ENCODE measurements around the gene FBXO34.
A peak's percentile ranks its signal among the peaks of the same experiment; 100 is the strongest.

FBXO34 gene

GRCh38 chr14:55387121-55387520, 115.9 kb downstream of the FBXO34 start (continued):
- no peak for TF ChIP-seq CSDC2 (CRISPR knock-in tag; IDR thresholded peaks at IDR 0.05)
- no peak for TF ChIP-seq ESRRG (CRISPR knock-in tag; IDR thresholded peaks at IDR 0.05)
- TF ChIP-seq TOX (CRISPR knock-in tag; IDR thresholded peaks at IDR 0.05; ENCODE audit: borderline replicate concordance), result no peak
- TF ChIP-seq GLIS3 (CRISPR knock-in tag; IDR thresholded peaks at IDR 0.05), result no peak
- no peak for TF ChIP-seq ZC3H10 (CRISPR knock-in tag; IDR thresholded peaks at IDR 0.05)
- TF ChIP-seq BACH2 (CRISPR knock-in tag; IDR thresholded peaks at IDR 0.05; ENCODE audit: borderline replicate concordance), result no peak

GRCh38 chr14:55388160-55388559, 116.9 kb downstream of the FBXO34 start:
- peak; percentile 73 for ATAC-seq
- TF ChIP-seq TOX (CRISPR knock-in tag; IDR thresholded peaks at IDR 0.05; ENCODE audit: borderline replicate concordance), result peak; percentile 67; the same call in 1 of the 2 replicates
- TF ChIP-seq SNAI2 (CRISPR knock-in tag; IDR thresholded peaks at IDR 0.05), result no peak
- no peak for TF ChIP-seq ZNF565 (CRISPR knock-in tag; conservative IDR thresholded peaks at IDR 0.05; ENCODE audit: low read depth)
- TF ChIP-seq PPARA (CRISPR knock-in tag; IDR thresholded peaks at IDR 0.05; ENCODE audit: borderline replicate concordance), result no peak
- 0 out of 2 replicates have a peak, but pooled peaks have one; percentile 43 for TF ChIP-seq ZC3H10 (CRISPR knock-in tag; IDR thresholded peaks at IDR 0.05)
- no peak for TF ChIP-seq ZNF70 (CRISPR knock-in tag; IDR thresholded peaks at IDR 0.05)

- no peak for TF ChIP-seq CSDC2 (CRISPR knock-in tag; IDR thresholded peaks at IDR 0.05)
- no peak for TF ChIP-seq OSR1 (CRISPR knock-in tag; IDR thresholded peaks at IDR 0.05)
- no peak for TF ChIP-seq ZNF8 (CRISPR knock-in tag; IDR thresholded peaks at IDR 0.05)
- TF ChIP-seq SNAI2 (CRISPR knock-in tag; IDR thresholded peaks at IDR 0.05), result no peak
- TF ChIP-seq CREB5 (CRISPR knock-in tag; IDR thresholded peaks at IDR 0.05; ENCODE audit: low read depth), result no peak
- no peak for TF ChIP-seq ZC3H10 (CRISPR knock-in tag; IDR thresholded peaks at IDR 0.05)
- ATAC-seq, result peak; percentile 88
These were observed 118.1 kb downstream of the FBXO34 start for GRCh38 chr14:55389330-55389729.

GRCh38 chr14:55398679-55399078, 127.5 kb downstream of the FBXO34 start:
- TF ChIP-seq ESRRG (CRISPR knock-in tag; IDR thresholded peaks at IDR 0.05) (no peak), TOX (CRISPR knock-in tag; IDR thresholded peaks at IDR 0.05; ENCODE audit: borderline replicate concordance) (no peak), CSRNP3 (CRISPR knock-in tag; IDR thresholded peaks at IDR 0.05) (no peak)
- peak; percentile 96 for ATAC-seq

GRCh38 chr14:55399183-55399582, 128.0 kb downstream of the FBXO34 start:
- ATAC-seq, result no peak
- TF ChIP-seq ZFP3 (CRISPR knock-in tag; IDR thresholded peaks at IDR 0.05), result no peak

GRCh38 chr14:55399852-55400251, 128.6 kb downstream of the FBXO34 start:
- no peak for ATAC-seq
- TF ChIP-seq ZC3H10 (CRISPR knock-in tag; IDR thresholded peaks at IDR 0.05) (no peak), ZNF70 (CRISPR knock-in tag; IDR thresholded peaks at IDR 0.05) (no peak)

- no peak for ATAC-seq
- no peak for TF ChIP-seq ZFP30 (CRISPR knock-in tag; IDR thresholded peaks at IDR 0.05)
- TF ChIP-seq PPARA (CRISPR knock-in tag; IDR thresholded peaks at IDR 0.05; ENCODE audit: borderline replicate concordance), result no peak
- TF ChIP-seq BACH2 (CRISPR knock-in tag; IDR thresholded peaks at IDR 0.05; ENCODE audit: borderline replicate concordance), result no peak
- no peak for TF ChIP-seq SNAI2 (CRISPR knock-in tag; IDR thresholded peaks at IDR 0.05)
These were observed 130.5 kb downstream of the FBXO34 start for GRCh38 chr14:55401751-55402150.
